PC-9 (cell line): ENCODE results near the gene RSPH9. TPM values are rescaled to one million over a fixed set of nuclear protein-coding genes. Genes with fewer than 3 reads are reported as not detected.

ENCODE experiments used
- BruUV-seq: library from RNA; stranded (reverse); fragments of 400-500 nt; replicated peaks from 2 replicates; lab custom pipeline; 2021; lab: Mats Ljungman, UMichigan
- CTCF ChIA-PET: fragments of 300-600 bp; sonication (Branson Sonifier 250); formaldehyde crosslinking; loops from one replicate; lab custom pipeline; 2022; ENCODE audit warnings: antibody characterized with exemption; lab: Charles Lee
- POLR2A ChIA-PET: fragments of 300-600 bp; sonication (Branson Sonifier 250); formaldehyde crosslinking; loops from one replicate; lab custom pipeline; 2022; ENCODE audit warnings: antibody characterized with exemption; ENCODE audit not compliant: unreplicated experiment; lab: Charles Lee
- DNase-seq, 2 experiments: peaks; one replicate each; pipeline versions ENCODE4 v3.0.0 to v3.0.0-alpha.2; 2015 to 2022; ENCODE audit warnings: mixed read lengths in 1 of 2
- H2AFZ ChIP-seq: fragments of 200-600 bp; sonication (generic); 2 replicates; pipeline ENCODE4 v1.8.1; 2017; ENCODE audit warnings: antibody characterized with exemption
- H3F3A ChIP-seq: fragments of 200-600 bp; sonication (generic); 2 replicates; pipeline ENCODE4 v1.8.1; 2017; ENCODE audit warnings: antibody characterized with exemption, mild to moderate bottlenecking, low read depth; ENCODE audit not compliant: insufficient read depth
- H3K27ac ChIP-seq: fragments of 200-600 bp; sonication (generic); 2 replicates; pipeline ENCODE4 v1.6.1; 2016; ENCODE audit warnings: mixed run types
- H3K27me3 ChIP-seq: fragments of 200-600 bp; sonication (generic); 2 replicates; pipeline ENCODE4 v1.6.1; 2016; ENCODE audit warnings: low read depth, mixed run types; ENCODE audit not compliant: insufficient read depth
- H3K36me3 ChIP-seq: fragments of 200-600 bp; sonication (generic); 2 replicates; pipeline ENCODE4 v1.6.1; 2016; ENCODE audit warnings: low read depth, mixed run types
- H3K4me1 ChIP-seq: fragments of 200-600 bp; sonication (generic); replicated peaks from 2 replicates; pipeline ENCODE4 v1.6.1; 2016; ENCODE audit warnings: mixed run types; ENCODE audit not compliant: insufficient read depth
- H3K4me2 ChIP-seq: fragments of 200-600 bp; sonication (generic); 2 replicates; pipeline ENCODE4 v1.6.1; 2017; ENCODE audit warnings: mixed run types
- H3K4me3 ChIP-seq: fragments of 200-600 bp; sonication (generic); 2 replicates; pipeline ENCODE4 v1.6.1; 2016; ENCODE audit warnings: mixed run types
- H3K79me2 ChIP-seq: fragments of 200-600 bp; sonication (generic); 2 replicates; pipeline ENCODE4 v1.6.1; 2017; ENCODE audit warnings: low read depth, mixed run types
- H3K9me2 ChIP-seq: fragments of 200-600 bp; sonication (generic); 2 replicates; pipeline ENCODE4 v1.8.1; 2017; ENCODE audit warnings: mild to moderate bottlenecking; ENCODE audit not compliant: insufficient read depth
- H3K9me3 ChIP-seq: fragments of 200-600 bp; sonication (generic); 2 replicates; pipeline ENCODE4 v1.8.1; 2016; ENCODE audit warnings: low read depth; ENCODE audit not compliant: insufficient read depth
- H4K20me1 ChIP-seq: fragments of 200-600 bp; sonication (generic); 2 replicates; pipeline ENCODE4 v1.8.1; 2017; ENCODE audit not compliant: insufficient read depth
- CTCF ChIP-seq: fragments of 200-600 bp; sonication (generic); conservative IDR thresholded peaks from 2 replicates; pipeline ENCODE4 v1.6.1; 2017; ENCODE audit warnings: mixed run types, antibody characterized with exemption, mild to moderate bottlenecking, moderate library complexity
- EZH2 ChIP-seq: fragments of 200-600 bp; sonication (generic); IDR thresholded peaks from 2 replicates; pipeline ENCODE4 v1.8.0; 2017; ENCODE audit warnings: antibody characterized with exemption, low read depth
- intact Hi-C: fragments of 100-400 bp; cut with micrococcal nuclease; formaldehyde crosslinking; loops from one replicate; pipeline ENCODE4 v1.10.0; 2022; ENCODE audit not compliant: unreplicated experiment
- total RNA-seq: library from RNA; stranded (reverse); gene quantifications from 2 replicates; pipeline ENCODE4 v1.2.3, GENCODE V29; 2021

The RSPH9 gene
- total RNA-seq, 1 experiment from 2014 or later = not detected

GRCh38 chr6:43665376-43665775 lies 20.5 kb downstream of the RSPH9 start:
- no peak overlapping the region for H3K4me2 ChIP-seq
- peaks cover 21% of the 10 kb centered on the region for H3F3A ChIP-seq
- no peaks in the 10 kb centered on the region for H3K27me3 ChIP-seq
- TF ChIP-seq EZH2 (no peak), CTCF (no peak)
- no peaks in the 10 kb centered on the region for H3K9me2 ChIP-seq
- peaks cover 51% of the 10 kb centered on the region for H3K4me1 ChIP-seq
- no peaks in the 10 kb centered on the region for H4K20me1 ChIP-seq
- ChIA-PET CTCF (interaction anchor here (0.6 to 1.5 kb wide), 5 partner anchors 34 to 226 kb away, joined by 3 to 7 read pairs (median 3); no protein-coding TSS in a partner anchor), POLR2A (interaction anchor here (0.6 to 0.8 kb wide), 5 partner anchors 36 to 572 kb away, joined by 3 to 5 read pairs (median 4); partner anchors contain the start of gene GTPBP2)
- H3K79me2 ChIP-seq = no peaks in the 10 kb centered on the region
- intact Hi-C loops = loop anchor here (2.0 to 5.0 kb wide), 6 partner anchors 33 to 672 kb away; no protein-coding TSS in a partner anchor
- H3K9me3 ChIP-seq = peaks cover 6% of the 10 kb centered on the region; the same call in 1 of the 2 replicates
- no peak overlapping the region for H3K27ac ChIP-seq
- DNase-seq = peak; percentile 66 to 76
- no peaks in the 10 kb centered on the region for H3K36me3 ChIP-seq
- BruUV-seq = no TSS peak
- no peak overlapping the region for H2AFZ ChIP-seq
- H3K4me3 ChIP-seq = no peak overlapping the region

- ChIA-PET CTCF (interaction anchor here (1.0 kb wide), 1 partner anchor 104 kb away, joined by 11 read pairs; the partner anchor contains the start of gene VEGFA), POLR2A (interaction anchor here (0.8 to 0.9 kb wide), 2 partner anchors 151 to 571 kb away, joined by 4 to 9 read pairs; no protein-coding TSS in a partner anchor)
- no peaks in the 10 kb centered on the region for H4K20me1 ChIP-seq
- H3F3A ChIP-seq = peaks cover 29% of the 10 kb centered on the region
- H3K9me3 ChIP-seq = no peaks in the 10 kb centered on the region
- H3K79me2 ChIP-seq = no peaks in the 10 kb centered on the region
- no peaks in the 10 kb centered on the region for H3K9me2 ChIP-seq
- H3K4me1 ChIP-seq = peaks cover 61% of the 10 kb centered on the region
- H3K27ac ChIP-seq = no peak overlapping the region
- no peaks in the 10 kb centered on the region for H3K27me3 ChIP-seq
- DNase-seq = no peak
- 0 out of 2 replicates have a peak, but pooled peaks cover 5% of the 10 kb centered on the region for H3K36me3 ChIP-seq
- BruUV-seq = no TSS peak
- intact Hi-C loops = loop anchor here (5.0 kb wide), 5 partner anchors 34 to 671 kb away; no protein-coding TSS in a partner anchor
- TF ChIP-seq EZH2 = no peak
- H3K4me2 ChIP-seq = no peak overlapping the region
- H2AFZ ChIP-seq = no peak overlapping the region
- H3K4me3 ChIP-seq = no peak overlapping the region
These were observed 21.5 kb downstream of the RSPH9 start for GRCh38 chr6:43666196-43666920.

GRCh38 chr6:43667245-43668150 lies 22.7 kb downstream of the RSPH9 start:
- no peaks in the 10 kb centered on the region for H3K9me3 ChIP-seq
- ChIA-PET POLR2A (interaction anchor here (0.6 to 0.8 kb wide), 3 partner anchors 20 to 230 kb away, joined by 5 read pairs; partner anchors contain the start of gene MRPS18A), CTCF (interaction anchor here (0.6 to 1.2 kb wide), 6 partner anchors 54 to 412 kb away, joined by 3 to 11 read pairs (median 4); partner anchors contain the start of gene VEGFA)
- no peaks in the 10 kb centered on the region for H3K9me2 ChIP-seq
- no peaks in the 10 kb centered on the region for H3K79me2 ChIP-seq
- H4K20me1 ChIP-seq = no peaks in the 10 kb centered on the region
- H3K4me1 ChIP-seq = peaks cover 62% of the 10 kb centered on the region
- H3K27me3 ChIP-seq = no peaks in the 10 kb centered on the region
- peak; percentile 61 to 86 for DNase-seq
- H3K4me2 ChIP-seq = peak overlapping the region; percentile 69
- H3K27ac ChIP-seq = peak overlapping the region; percentile 43
- H3F3A ChIP-seq = peaks cover 33% of the 10 kb centered on the region
- no peak overlapping the region for H2AFZ ChIP-seq
- TF ChIP-seq CTCF = peak; percentile 94
- no peak for TF ChIP-seq EZH2
- BruUV-seq = TSS peak; percentile 13
- H3K36me3 ChIP-seq = 0 out of 2 replicates have a peak, but pooled peaks cover 9% of the 10 kb centered on the region
- intact Hi-C loops = loop anchor here (1.0 to 5.0 kb wide), 8 partner anchors 31 to 670 kb away; no protein-coding TSS in a partner anchor
- H3K4me3 ChIP-seq = peak overlapping the region; percentile 25; the same call in 1 of the 2 replicates
